HEK293 (cell line): ENCODE measurements around the gene UPK3BL2.
"Not testable (repeated sequence)": the region's sequence is repeated elsewhere in the genome, so short reads cannot be mapped to it uniquely, and the experiment has no call there.

Experiments used
- BCL11A ChIP-seq: fragments of 450-650 bp; formaldehyde crosslinking; IDR thresholded peaks from 2 replicates; pipeline ENCODE4 v1.5.1; 2016; ENCODE audit warnings: low read depth, missing biosample characterization, missing genetic modification characterization
- CTCF ChIP-seq: fragments of 450-650 bp; formaldehyde crosslinking; IDR thresholded peaks from 2 replicates; pipeline ENCODE4 v1.5.1; 2016; ENCODE audit warnings: missing biosample characterization, missing genetic modification characterization
- ZNF112 ChIP-seq: fragments of 450-650 bp; formaldehyde crosslinking; IDR thresholded peaks from 2 replicates; pipeline ENCODE4 v1.5.0; 2017; ENCODE audit warnings: missing biosample characterization, missing genetic modification characterization
- ZNF350 ChIP-seq: fragments of 450-650 bp; formaldehyde crosslinking; IDR thresholded peaks from 2 replicates; pipeline ENCODE4 v1.5.0; 2017; ENCODE audit warnings: missing biosample characterization, mild to moderate bottlenecking, missing genetic modification characterization

- not testable (repeated sequence) for TF ChIP-seq CTCF; ZNF350; BCL11A (tag by site-specific recombination); ZNF112 (tag by site-specific recombination)
Measured at GRCh38 chr7:102535062-102535615, 8.4 kb downstream of the UPK3BL2 start.
